HG02852 (cell line): ENCODE results near the gene OR13C5.
"Not testable (repeated sequence)": the region's sequence is repeated elsewhere in the genome, so short reads cannot be mapped to it uniquely, and the experiment has no call there.

Source experiments
- ATAC-seq: cut with Tn5 transposase; IDR thresholded peaks from one replicate; pipeline ENCODE4 v1.9.1; 2021; ENCODE audit warnings: mild to moderate bottlenecking, moderate library complexity; ENCODE audit not compliant: unreplicated experiment

The OR13C5 gene

GRCh38 chr9:104599313-104599712 is at the start of gene OR13C5:
TSS of gene OR13C5 (minus strand) at chr9:104599413. CDS start at chr9:104599413, 0 bp downstream.
- not testable (repeated sequence) for ATAC-seq

GRCh38 chr9:104635456-104635855 is 36.2 kb upstream of the OR13C5 start:
- no peak for ATAC-seq

- ATAC-seq = no peak
These were observed 34.8 kb upstream of the OR13C5 start for GRCh38 chr9:104633976-104634520.

GRCh38 chr9:104625964-104626363 is 26.8 kb upstream of the OR13C5 start:
- not testable (repeated sequence) for ATAC-seq

- ATAC-seq = no peak
These were observed 18.9 kb upstream of the OR13C5 start, which contains the start of gene OR13C9 for GRCh38 chr9:104618104-104618503. TSS of gene OR13C9 (minus strand) at chr9:104618204. CDS start at chr9:104618204, 0 bp downstream.

GRCh38 chr9:104617418-104617817 is 18.2 kb upstream of the OR13C5 start:
- ATAC-seq = no peak

- ATAC-seq = no peak
These were observed 12.0 kb upstream of the OR13C5 start for GRCh38 chr9:104611213-104611612.

GRCh38 chr9:104608336-104608735 is 9.1 kb upstream of the OR13C5 start:
- no peak for ATAC-seq

- ATAC-seq = no peak
These were observed 6.9 kb upstream of the OR13C5 start for GRCh38 chr9:104606152-104606551.

- not testable (repeated sequence) for ATAC-seq
These were observed 6.3 kb upstream of the OR13C5 start, which contains the start of gene OR13C2 for GRCh38 chr9:104605527-104605926. TSS of gene OR13C2 (minus strand) at chr9:104605627. CDS start at chr9:104605627, 0 bp downstream.

- no peak for ATAC-seq
These were observed 5.6 kb upstream of the OR13C5 start for GRCh38 chr9:104604801-104605200.

GRCh38 chr9:104598749-104599148 is 464 bp downstream of the OR13C5 start:
- ATAC-seq = not testable (repeated sequence)

- no peak for ATAC-seq
These were observed 9.6 kb downstream of the OR13C5 start for GRCh38 chr9:104589626-104590025.

GRCh38 chr9:104586496-104587180 is 12.6 kb downstream of the OR13C5 start:
- no peak for ATAC-seq

GRCh38 chr9:104580562-104580961 is 18.7 kb downstream of the OR13C5 start:
- ATAC-seq = no peak

- ATAC-seq = no peak
These were observed 21.9 kb downstream of the OR13C5 start for GRCh38 chr9:104577263-104577662.

GRCh38 chr9:104575456-104575855 is 23.8 kb downstream of the OR13C5 start:
- no peak for ATAC-seq

- ATAC-seq = no peak
These were observed 26.6 kb downstream of the OR13C5 start for GRCh38 chr9:104572612-104573011.

GRCh38 chr9:104568868-104569267 is 30.3 kb downstream of the OR13C5 start, which contains the start of gene OR13C8:
TSS of gene OR13C8 (plus strand) at chr9:104569168. CDS start at chr9:104569168, 0 bp downstream.
- ATAC-seq = no peak

- no peak for ATAC-seq
These were observed 34.9 kb downstream of the OR13C5 start for GRCh38 chr9:104564358-104564757.

- no peak for ATAC-seq
These were observed 42.2 kb downstream of the OR13C5 start for GRCh38 chr9:104556830-104557634.
